Loucy (cell line): Measurements from ENCODE around the gene PTTG1IP.

ENCODE experiments used
- H2AFZ ChIP-seq: fragments of 200-600 bp; sonication (generic); 2 replicates; pipeline ENCODE4 v1.6.0; 2016; ENCODE audit warnings: antibody characterized with exemption, mild to moderate bottlenecking, low read length, moderate library complexity
- H3F3A ChIP-seq: fragments of 200-600 bp; 2 replicates; pipeline ENCODE4 v1.6.0; 2016; ENCODE audit warnings: antibody characterized with exemption, low read depth, mild to moderate bottlenecking
- H3K27me3 ChIP-seq: fragments of 200-600 bp; sonication (generic); 2 replicates; pipeline ENCODE4 v1.6.1; 2014; ENCODE audit warnings: low read length, mild to moderate bottlenecking; ENCODE audit not compliant: insufficient read depth, poor library complexity, severe bottlenecking
- H3K36me3 ChIP-seq: fragments of 200-600 bp; sonication (generic); 2 replicates; pipeline ENCODE4 v1.6.1; 2016; ENCODE audit warnings: low read length; ENCODE audit not compliant: insufficient read depth
- H3K4me1 ChIP-seq: fragments of 200-600 bp; sonication (generic); 2 replicates; pipeline ENCODE4 v1.5.1; 2014; ENCODE audit warnings: low read length, mild to moderate bottlenecking; ENCODE audit not compliant: insufficient read depth, poor library complexity, severe bottlenecking
- H3K4me2 ChIP-seq: fragments of 200-600 bp; sonication (generic); 2 replicates; pipeline ENCODE4 v1.6.0; 2014; ENCODE audit warnings: antibody characterized with exemption, low read length, low read depth, mild to moderate bottlenecking; ENCODE audit not compliant: poor library complexity, severe bottlenecking
- H3K4me3 ChIP-seq: fragments of 200-600 bp; sonication (generic); 2 replicates; pipeline ENCODE4 v1.5.1; 2014; ENCODE audit warnings: low read length, mild to moderate bottlenecking, mixed read lengths; ENCODE audit not compliant: poor library complexity, severe bottlenecking
- H3K79me2 ChIP-seq: fragments of 200-600 bp; sonication (generic); 2 replicates; pipeline ENCODE4 v1.6.1; 2014; ENCODE audit warnings: low read length; ENCODE audit not compliant: insufficient read depth
- H3K9ac ChIP-seq: fragments of 200-600 bp; sonication (generic); 2 replicates; pipeline ENCODE4 v1.6.0; 2014; ENCODE audit warnings: mild to moderate bottlenecking, low read depth, low read length, moderate library complexity; ENCODE audit not compliant: poor library complexity, severe bottlenecking
- H3K9me2 ChIP-seq: fragments of 200-600 bp; sonication (generic); replicated peaks from 2 replicates; pipeline ENCODE4 v1.6.1; 2016; ENCODE audit warnings: low read depth, low read length, mixed read lengths
- H3K9me3 ChIP-seq: fragments of 200-600 bp; sonication (generic); 2 replicates; pipeline ENCODE4 v1.6.1; 2014; ENCODE audit warnings: mild to moderate bottlenecking, antibody characterized with exemption, low read length, low read depth; ENCODE audit not compliant: insufficient read depth
- H4K20me1 ChIP-seq: fragments of 200-600 bp; sonication (generic); 2 replicates; pipeline ENCODE4 v1.6.0; 2014; ENCODE audit warnings: antibody characterized with exemption, low read length, mild to moderate bottlenecking; ENCODE audit not compliant: insufficient read depth, poor library complexity, severe bottlenecking
- EZH2phosphoT487 ChIP-seq: fragments of 200-600 bp; IDR thresholded peaks from 2 replicates; pipeline ENCODE4 v1.6.1; 2018; ENCODE audit warnings: antibody characterized with exemption, mild to moderate bottlenecking, moderate library complexity, borderline replicate concordance
- TF ChIP-seq, protein P1 (sequence below): fragments of 200-600 bp; sonication (generic); conservative IDR thresholded peaks from 2 replicates; pipeline ENCODE4 v1.5.1; 2014; ENCODE audit warnings: mild to moderate bottlenecking, antibody characterized with exemption, low read length

PTTG1IP gene

GRCh38 chr21:44919913-44920693, 46.6 kb upstream of the PTTG1IP start:
- Histone ChIP-seq H3K9me3 (no peaks in the 10 kb centered on the region), H3K4me1 (peaks cover 47% of the 10 kb centered on the region), H3K79me2 (peaks cover 49% of the 10 kb centered on the region), H3K9me2 (no peaks in the 10 kb centered on the region), H4K20me1 (peaks cover 10% of the 10 kb centered on the region), H3K36me3 (no peaks in the 10 kb centered on the region), H2AFZ (peak overlapping the region; percentile 29), H3K9ac (peak overlapping the region; percentile 91), H3K27me3 (no peaks in the 10 kb centered on the region), H3K4me3 (peak overlapping the region; percentile 94), H3F3A (peaks cover 15% of the 10 kb centered on the region), H3K4me2 (peak overlapping the region; percentile 100)
- no peak for TF ChIP-seq EZH2phosphoT487
- TF ChIP-seq, protein P1, sequence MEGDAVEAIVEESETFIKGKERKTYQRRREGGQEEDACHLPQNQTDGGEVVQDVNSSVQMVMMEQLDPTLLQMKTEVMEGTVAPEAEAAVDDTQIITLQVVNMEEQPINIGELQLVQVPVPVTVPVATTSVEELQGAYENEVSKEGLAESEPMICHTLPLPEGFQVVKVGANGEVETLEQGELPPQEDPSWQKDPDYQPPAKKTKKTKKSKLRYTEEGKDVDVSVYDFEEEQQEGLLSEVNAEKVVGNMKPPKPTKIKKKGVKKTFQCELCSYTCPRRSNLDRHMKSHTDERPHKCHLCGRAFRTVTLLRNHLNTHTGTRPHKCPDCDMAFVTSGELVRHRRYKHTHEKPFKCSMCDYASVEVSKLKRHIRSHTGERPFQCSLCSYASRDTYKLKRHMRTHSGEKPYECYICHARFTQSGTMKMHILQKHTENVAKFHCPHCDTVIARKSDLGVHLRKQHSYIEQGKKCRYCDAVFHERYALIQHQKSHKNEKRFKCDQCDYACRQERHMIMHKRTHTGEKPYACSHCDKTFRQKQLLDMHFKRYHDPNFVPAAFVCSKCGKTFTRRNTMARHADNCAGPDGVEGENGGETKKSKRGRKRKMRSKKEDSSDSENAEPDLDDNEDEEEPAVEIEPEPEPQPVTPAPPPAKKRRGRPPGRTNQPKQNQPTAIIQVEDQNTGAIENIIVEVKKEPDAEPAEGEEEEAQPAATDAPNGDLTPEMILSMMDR = no peak

GRCh38 chr21:44919111-44919912, 45.8 kb upstream of the PTTG1IP start:
- Histone ChIP-seq H3K4me1 (peaks cover 47% of the 10 kb centered on the region), H2AFZ (no peak overlapping the region), H3F3A (peaks cover 11% of the 10 kb centered on the region; the same call in 1 of the 2 replicates), H3K9me2 (no peaks in the 10 kb centered on the region), H3K27me3 (no peaks in the 10 kb centered on the region), H3K79me2 (peaks cover 51% of the 10 kb centered on the region), H3K36me3 (no peaks in the 10 kb centered on the region), H3K4me2 (peak overlapping the region; percentile 100), H4K20me1 (peaks cover 10% of the 10 kb centered on the region), H3K4me3 (peak overlapping the region; percentile 94), H3K9me3 (no peaks in the 10 kb centered on the region), H3K9ac (peak overlapping the region; percentile 91)
- TF ChIP-seq EZH2phosphoT487 = no peak
- TF ChIP-seq, protein P1 = no peak

GRCh38 chr21:44918581-44919033, 45.1 kb upstream of the PTTG1IP start:
- Histone ChIP-seq H3K9me3 (no peaks in the 10 kb centered on the region), H3K4me2 (peak overlapping the region; percentile 100), H3K27me3 (no peaks in the 10 kb centered on the region), H3K4me3 (peak overlapping the region; percentile 94), H3K4me1 (peaks cover 53% of the 10 kb centered on the region), H3K79me2 (peaks cover 52% of the 10 kb centered on the region), H3K9ac (peak overlapping the region; percentile 91), H3K36me3 (no peaks in the 10 kb centered on the region), H3K9me2 (no peaks in the 10 kb centered on the region), H4K20me1 (peaks cover 10% of the 10 kb centered on the region), H3F3A (peaks cover 11% of the 10 kb centered on the region; the same call in 1 of the 2 replicates), H2AFZ (no peak overlapping the region)
- TF ChIP-seq, protein P1 = no peak
